Peyer's patch (tissue), 4 donors: Measurements from ENCODE around the gene MIOX.

Experiments
- POLR2A ChIP-seq, 2 donors: fragments of 450-650 bp; IDR thresholded peaks; one replicate each; pipeline ENCODE4 v1.5.1; 2017; ENCODE audit warnings: antibody characterized with exemption in 2 of 2, mild to moderate bottlenecking in 2 of 2, moderate library complexity in 2 of 2
- TF ChIP-seq, protein P1 (sequence below), 6 experiments: fragments of 450-650 bp in 4 of 6; fragments of 200-600 bp in 2 of 6; sonication (generic) in 1 of 6; IDR thresholded peaks; one replicate each; pipeline ENCODE4 v1.5.1; 2017 to 2019; ENCODE audit warnings: antibody characterized with exemption in 6 of 6, mild to moderate bottlenecking in 3 of 6, moderate library complexity in 1 of 6

DNA sequence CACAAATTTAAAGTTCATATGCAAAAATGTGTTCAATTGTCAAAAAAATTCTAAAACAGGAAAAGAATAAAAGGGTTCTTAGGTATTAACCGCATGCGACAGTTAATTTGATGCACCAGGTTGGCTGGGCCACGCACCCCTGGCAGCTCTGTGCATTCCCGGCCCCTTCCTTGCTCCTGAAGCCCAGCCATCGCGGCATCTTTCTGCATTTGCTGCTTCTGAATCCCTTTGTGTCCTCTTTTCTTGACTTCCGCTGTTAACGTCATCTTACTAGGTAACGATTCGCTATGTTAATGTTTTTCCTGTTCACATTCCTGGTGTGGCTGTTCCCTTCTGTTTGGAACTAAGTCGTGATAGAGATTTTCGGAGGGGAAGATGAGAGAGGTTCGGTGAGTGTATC lies 51.1 kb downstream of the MIOX start:
- TF ChIP-seq, protein P1, sequence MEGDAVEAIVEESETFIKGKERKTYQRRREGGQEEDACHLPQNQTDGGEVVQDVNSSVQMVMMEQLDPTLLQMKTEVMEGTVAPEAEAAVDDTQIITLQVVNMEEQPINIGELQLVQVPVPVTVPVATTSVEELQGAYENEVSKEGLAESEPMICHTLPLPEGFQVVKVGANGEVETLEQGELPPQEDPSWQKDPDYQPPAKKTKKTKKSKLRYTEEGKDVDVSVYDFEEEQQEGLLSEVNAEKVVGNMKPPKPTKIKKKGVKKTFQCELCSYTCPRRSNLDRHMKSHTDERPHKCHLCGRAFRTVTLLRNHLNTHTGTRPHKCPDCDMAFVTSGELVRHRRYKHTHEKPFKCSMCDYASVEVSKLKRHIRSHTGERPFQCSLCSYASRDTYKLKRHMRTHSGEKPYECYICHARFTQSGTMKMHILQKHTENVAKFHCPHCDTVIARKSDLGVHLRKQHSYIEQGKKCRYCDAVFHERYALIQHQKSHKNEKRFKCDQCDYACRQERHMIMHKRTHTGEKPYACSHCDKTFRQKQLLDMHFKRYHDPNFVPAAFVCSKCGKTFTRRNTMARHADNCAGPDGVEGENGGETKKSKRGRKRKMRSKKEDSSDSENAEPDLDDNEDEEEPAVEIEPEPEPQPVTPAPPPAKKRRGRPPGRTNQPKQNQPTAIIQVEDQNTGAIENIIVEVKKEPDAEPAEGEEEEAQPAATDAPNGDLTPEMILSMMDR (IDR thresholded peaks at IDR 0.05) = no peak
- no peak for TF ChIP-seq POLR2A (IDR thresholded peaks at IDR 0.05)
